Esophagus squamous epithelium (tissue), 5 donors: ENCODE measurements around the gene GCFC2. TPM values are rescaled to one million over a fixed set of nuclear protein-coding genes. Genes with fewer than 3 reads are reported as not detected.
"Not testable (repeated sequence)": the region's sequence is repeated elsewhere in the genome, so short reads cannot be mapped to it uniquely, and the experiment has no call there.

Experiments used
- DNase-seq: peaks from one replicate; lab custom pipeline; 2025; lab: John Stamatoyannopoulos, UW
- H3K27ac ChIP-seq, 4 donors: fragments of 200-600 bp; sonication (generic); one replicate each; pipeline ENCODE4 v1.5.1; 2016 to 2019; ENCODE audit warnings: mild to moderate bottlenecking in 1 of 4
- H3K27me3 ChIP-seq, 4 donors: fragments of 200-600 bp; sonication (generic); 1 replicate in 3 of 4; 2 replicates in 1 of 4; pipeline versions ENCODE4 v1.5.1 to v1.6.0; 2017 to 2021; ENCODE audit warnings: antibody characterized with exemption in 1 of 4
- H3K36me3 ChIP-seq, 3 donors: fragments of 200-600 bp; sonication (generic); one replicate each; pipeline ENCODE4 v1.5.1; 2016 to 2019
- H3K4me1 ChIP-seq, 3 donors: fragments of 200-600 bp; sonication (generic); one replicate each; pipeline ENCODE4 v1.5.1; 2017 to 2019
- H3K4me3 ChIP-seq, 4 donors: fragments of 200-600 bp; sonication (generic); 1 replicate in 3 of 4; 2 replicates in 1 of 4; pipeline ENCODE4 v1.5.1; 2016 to 2019; ENCODE audit warnings: mild to moderate bottlenecking in 2 of 4, moderate library complexity in 1 of 4
- H3K9me3 ChIP-seq, 3 donors: fragments of 200-600 bp; sonication (generic); one replicate each; pipeline ENCODE4 v1.5.1; 2016 to 2019
- POLR2A ChIP-seq, 4 donors: fragments of 450-650 bp; IDR thresholded peaks; one replicate each; pipeline ENCODE4 v1.6.1; 2017; ENCODE audit warnings: antibody characterized with exemption in 4 of 4, mild to moderate bottlenecking in 4 of 4, moderate library complexity in 3 of 4
- WGBS, 2 donors: methylation state at CpG; one replicate each; pipeline ENCODE4 v1.1.5; 2018; 5-methylcytosine and 5-hydroxymethylcytosine counted together
- intact Hi-C: fragments of 100-400 bp; cut with DNase I; formaldehyde crosslinking; loops from one replicate; pipeline ENCODE4 v1.15.0; 2022
- total RNA-seq, 4 donors: library from RNA; depleted of rRNA; stranded (reverse); fragments of >200 nt; gene quantifications; one replicate each; pipeline ENCODE4 v1.1.0, GENCODE V29; 2016
- TF ChIP-seq, protein P1 (sequence below), 6 experiments: fragments of 450-650 bp in 4 of 6; fragments of 200-600 bp in 2 of 6; sonication (generic) in 2 of 6; IDR thresholded peaks; one replicate each; pipeline ENCODE4 v1.5.1; 2016 to 2019; ENCODE audit warnings: antibody characterized with exemption in 6 of 6, mild to moderate bottlenecking in 4 of 6, moderate library complexity in 4 of 6
- donor health status: DM: yes; HTN: yes; CAD: no.

The GCFC2 gene
- total RNA-seq, 4 donors from 2014 or later, result 10.2 to 22.7 (median 14.5) TPM

DNA sequence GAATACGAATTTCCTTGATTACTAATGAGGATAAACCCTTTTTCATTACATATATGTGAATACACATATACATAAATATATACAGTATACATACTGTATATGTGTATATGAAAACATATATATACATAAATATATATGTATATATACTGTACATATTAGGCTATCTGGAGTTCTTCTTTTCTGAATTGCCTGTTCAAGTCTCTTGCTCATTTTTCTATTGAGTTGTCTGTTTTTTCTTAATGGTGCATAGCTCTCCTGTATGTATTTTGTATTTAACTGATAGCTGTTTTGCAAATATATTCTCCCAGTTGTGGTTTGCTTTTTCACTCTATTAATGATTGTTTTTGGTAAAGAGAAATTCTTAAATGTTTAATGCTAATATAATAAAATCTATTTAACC is 8.9 kb upstream of the GCFC2 start:
- Histone ChIP-seq H3K4me1 (no peaks in the 10 kb centered on the region), H3K36me3 (no peaks in the 10 kb centered on the region), H3K27me3 (peaks cover 0 to 10% (median 0%) of the 10 kb centered on the region in 4 donors), H3K27ac (no peak overlapping the region), H3K4me3 (no peak overlapping the region), H3K9me3 (no peaks in the 10 kb centered on the region)
- intact Hi-C loops, result no loop called here
- TF ChIP-seq, protein P1, sequence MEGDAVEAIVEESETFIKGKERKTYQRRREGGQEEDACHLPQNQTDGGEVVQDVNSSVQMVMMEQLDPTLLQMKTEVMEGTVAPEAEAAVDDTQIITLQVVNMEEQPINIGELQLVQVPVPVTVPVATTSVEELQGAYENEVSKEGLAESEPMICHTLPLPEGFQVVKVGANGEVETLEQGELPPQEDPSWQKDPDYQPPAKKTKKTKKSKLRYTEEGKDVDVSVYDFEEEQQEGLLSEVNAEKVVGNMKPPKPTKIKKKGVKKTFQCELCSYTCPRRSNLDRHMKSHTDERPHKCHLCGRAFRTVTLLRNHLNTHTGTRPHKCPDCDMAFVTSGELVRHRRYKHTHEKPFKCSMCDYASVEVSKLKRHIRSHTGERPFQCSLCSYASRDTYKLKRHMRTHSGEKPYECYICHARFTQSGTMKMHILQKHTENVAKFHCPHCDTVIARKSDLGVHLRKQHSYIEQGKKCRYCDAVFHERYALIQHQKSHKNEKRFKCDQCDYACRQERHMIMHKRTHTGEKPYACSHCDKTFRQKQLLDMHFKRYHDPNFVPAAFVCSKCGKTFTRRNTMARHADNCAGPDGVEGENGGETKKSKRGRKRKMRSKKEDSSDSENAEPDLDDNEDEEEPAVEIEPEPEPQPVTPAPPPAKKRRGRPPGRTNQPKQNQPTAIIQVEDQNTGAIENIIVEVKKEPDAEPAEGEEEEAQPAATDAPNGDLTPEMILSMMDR (IDR thresholded peaks at IDR 0.05), result no peak
- 61 to 68% methylated on average over 1 of the region's 1 CpG for WGBS, 2 donors
- no peak for DNase-seq

DNA sequence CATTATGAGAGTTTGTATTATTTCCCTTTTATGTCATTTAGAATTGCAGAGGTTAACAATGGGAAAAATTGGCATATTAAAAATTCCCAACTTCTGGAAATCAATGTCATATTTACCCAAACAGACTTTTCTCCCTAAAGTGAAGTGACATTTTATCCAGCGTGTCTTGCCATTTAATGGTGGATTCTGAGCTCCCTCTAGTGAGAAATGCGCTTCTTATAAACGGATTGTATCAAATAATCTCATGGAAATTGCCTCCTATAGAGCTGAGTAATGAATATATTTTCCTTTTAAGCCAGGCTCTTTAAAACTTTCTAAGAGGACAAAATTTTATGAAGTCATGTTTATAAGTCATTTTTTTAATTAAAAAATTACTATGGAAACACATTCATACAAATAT is 5.7 kb upstream of the GCFC2 start:
- no peaks in the 10 kb centered on the region for H3K36me3 ChIP-seq
- H3K4me3 ChIP-seq, result no peak overlapping the region
- no peak for DNase-seq
- H3K9me3 ChIP-seq, result no peaks in the 10 kb centered on the region
- TF ChIP-seq POLR2A (IDR thresholded peaks at IDR 0.05), result no peak
- TF ChIP-seq, protein P1 (IDR thresholded peaks at IDR 0.05), result no peak
- H3K27me3 ChIP-seq, result no peaks in the 10 kb centered on the region
- H3K4me1 ChIP-seq, result peaks cover 0 to 2% (median 2%) of the 10 kb centered on the region in 3 donors
- intact Hi-C loops, result no loop called here
- no peak overlapping the region for H3K27ac ChIP-seq
- WGBS, 2 donors, result 55 to 69% methylated on average over 3 of the region's 3 CpGs

DNA sequence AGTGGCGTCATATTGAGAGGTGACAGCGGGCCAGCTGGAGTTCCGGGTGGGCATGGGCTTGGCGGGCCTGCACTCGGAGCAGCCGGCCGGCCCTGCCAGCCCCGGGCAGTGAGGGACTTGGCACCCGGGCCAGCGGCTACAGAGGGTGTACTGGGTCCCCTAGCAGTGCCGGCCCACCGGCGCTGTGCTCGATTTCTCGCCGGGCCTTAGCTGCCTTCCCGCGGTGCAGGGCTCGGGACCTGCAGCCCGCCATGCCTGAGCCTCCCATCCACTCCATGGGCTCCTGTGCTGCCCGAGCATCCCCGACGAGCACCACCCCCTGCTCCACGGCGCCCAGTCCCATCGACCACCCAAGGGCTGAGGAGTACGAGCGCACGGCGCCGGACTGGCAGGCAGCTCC is 875 bp upstream of the GCFC2 start:
- peaks cover 0 to 25% (median 7%) of the 10 kb centered on the region in 3 donors for H3K4me1 ChIP-seq
- H3K27me3 ChIP-seq, H3K4me3 ChIP-seq, DNase-seq, H3K27ac ChIP-seq, H3K36me3 ChIP-seq, intact Hi-C loops, H3K9me3 ChIP-seq: not testable (repeated sequence)
- WGBS, 2 donors, result 95% methylated on average over 9 to 25 of the region's 31 CpGs

DNA sequence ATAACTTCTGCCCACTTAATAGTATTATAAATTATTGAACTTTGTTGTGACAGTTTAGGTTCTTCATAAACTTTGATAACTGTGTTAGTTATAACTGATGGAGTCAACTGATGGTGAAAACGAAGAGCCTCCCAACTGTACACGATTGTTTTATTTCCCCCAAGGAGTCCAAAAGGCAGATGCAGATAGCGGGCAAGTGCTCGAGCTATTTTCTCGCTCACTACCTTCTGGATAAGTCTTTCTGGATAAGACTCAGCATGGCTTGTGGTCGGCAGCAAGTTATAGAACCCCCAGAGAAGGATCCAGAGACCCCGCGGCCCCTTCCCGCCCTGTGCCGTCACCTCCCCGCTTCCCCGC is 517 bp downstream of the GCFC2 start:
- H3K27ac ChIP-seq, result peak overlapping the region; percentile 88 to 95 (median 90)
- no peaks in the 10 kb centered on the region for H3K9me3 ChIP-seq
- intact Hi-C loops, result no loop called here
- no peaks in the 10 kb centered on the region for H3K27me3 ChIP-seq
- TF ChIP-seq, protein P1 (IDR thresholded peaks at IDR 0.05), result no peak
- peaks cover 0 to 1% (median 0%) of the 10 kb centered on the region in 3 donors for H3K36me3 ChIP-seq
- peaks cover 0 to 30% (median 7%) of the 10 kb centered on the region in 3 donors for H3K4me1 ChIP-seq
- 0 to 1% methylated on average over 8 to 9 of the region's 12 CpGs for WGBS, 2 donors
- DNase-seq, result no peak
- peak overlapping the region; percentile 55 to 85 (median 64) for H3K4me3 ChIP-seq

DNA sequence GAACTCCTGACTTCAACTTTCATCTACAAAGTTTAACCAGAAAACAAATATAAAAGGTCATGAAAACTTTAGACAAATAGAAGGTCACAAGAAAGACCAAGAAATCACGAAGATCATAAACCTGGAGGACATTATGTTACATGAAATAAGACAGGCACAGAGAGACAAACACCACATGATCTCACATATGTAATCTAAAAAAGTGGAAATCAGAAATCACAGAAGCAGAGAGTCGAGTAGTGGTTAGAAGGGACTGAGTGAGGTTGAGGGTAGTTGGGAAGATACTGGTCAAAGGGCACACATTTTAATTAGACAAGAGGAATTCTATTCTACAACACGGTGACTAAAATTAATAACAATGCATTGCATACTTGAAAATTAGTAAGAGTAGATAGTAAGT is 1.4 kb downstream of the GCFC2 start:
- 27 to 34% methylated on average over 3 of the region's 3 CpGs for WGBS, 2 donors
- no peaks in the 10 kb centered on the region for H3K9me3 ChIP-seq
- TF ChIP-seq POLR2A (IDR thresholded peaks at IDR 0.05), result no peak
- TF ChIP-seq, protein P1 (IDR thresholded peaks at IDR 0.05), result no peak
- DNase-seq, result no peak
- H3K4me1 ChIP-seq, result peaks cover 0 to 30% (median 7%) of the 10 kb centered on the region in 3 donors
- H3K27me3 ChIP-seq, result no peaks in the 10 kb centered on the region
- intact Hi-C loops, result no loop called here
- H3K27ac ChIP-seq, result no peak overlapping the region
- peak overlapping the region in 3 of 4 donors; percentile 64 to 85 (median 65) for H3K4me3 ChIP-seq
- peaks cover 0 to 10% (median 5%) of the 10 kb centered on the region in 3 donors for H3K36me3 ChIP-seq

DNA sequence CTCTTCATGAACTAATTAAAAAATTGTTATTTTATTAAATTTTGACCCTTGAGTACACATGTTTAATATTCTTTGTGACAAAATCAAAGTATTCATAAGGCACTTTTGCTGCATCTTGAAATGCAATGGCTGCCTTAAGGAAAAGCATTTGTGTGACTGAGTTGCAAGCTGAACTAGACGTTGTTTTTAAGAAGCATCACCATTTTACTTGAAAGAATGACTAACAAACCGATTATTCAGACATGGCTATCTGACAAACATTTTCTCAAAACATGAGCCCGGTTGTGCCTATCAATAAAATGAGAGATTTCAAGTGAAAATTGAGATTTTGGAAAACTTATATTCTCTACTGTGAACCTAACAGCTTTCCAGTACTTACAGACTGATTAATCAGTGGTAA is 2.8 kb downstream of the GCFC2 start:
- Histone ChIP-seq H3K27me3 (no peaks in the 10 kb centered on the region), H3K4me1 (peaks cover 0 to 30% (median 7%) of the 10 kb centered on the region in 3 donors), H3K4me3 (no peak overlapping the region), H3K36me3 (peaks cover 0 to 24% (median 5%) of the 10 kb centered on the region in 3 donors), H3K27ac (no peak overlapping the region), H3K9me3 (no peaks in the 10 kb centered on the region)
- DNase-seq, result no peak
- TF ChIP-seq POLR2A (IDR thresholded peaks at IDR 0.05), result no peak
- TF ChIP-seq, protein P1 (IDR thresholded peaks at IDR 0.05), result no peak
- WGBS, 2 donors, result 62 to 79% methylated on average over 3 of the region's 3 CpGs
- intact Hi-C loops, result no loop called here
